ENCODE data around the gene ADISSP. TPM values are rescaled to one million over a fixed set of nuclear protein-coding genes. Genes with fewer than 3 reads are reported as not detected.
A peak's percentile ranks its signal among the peaks of the same experiment; 100 is the strongest.

The ADISSP gene
- total and polyA plus RNA-seq, 2 of the 13 experiments (the other 11 are each of a cell fraction or from before 2014, with no cell fraction given), result 38.3 to 90.6 TPM

DNA sequence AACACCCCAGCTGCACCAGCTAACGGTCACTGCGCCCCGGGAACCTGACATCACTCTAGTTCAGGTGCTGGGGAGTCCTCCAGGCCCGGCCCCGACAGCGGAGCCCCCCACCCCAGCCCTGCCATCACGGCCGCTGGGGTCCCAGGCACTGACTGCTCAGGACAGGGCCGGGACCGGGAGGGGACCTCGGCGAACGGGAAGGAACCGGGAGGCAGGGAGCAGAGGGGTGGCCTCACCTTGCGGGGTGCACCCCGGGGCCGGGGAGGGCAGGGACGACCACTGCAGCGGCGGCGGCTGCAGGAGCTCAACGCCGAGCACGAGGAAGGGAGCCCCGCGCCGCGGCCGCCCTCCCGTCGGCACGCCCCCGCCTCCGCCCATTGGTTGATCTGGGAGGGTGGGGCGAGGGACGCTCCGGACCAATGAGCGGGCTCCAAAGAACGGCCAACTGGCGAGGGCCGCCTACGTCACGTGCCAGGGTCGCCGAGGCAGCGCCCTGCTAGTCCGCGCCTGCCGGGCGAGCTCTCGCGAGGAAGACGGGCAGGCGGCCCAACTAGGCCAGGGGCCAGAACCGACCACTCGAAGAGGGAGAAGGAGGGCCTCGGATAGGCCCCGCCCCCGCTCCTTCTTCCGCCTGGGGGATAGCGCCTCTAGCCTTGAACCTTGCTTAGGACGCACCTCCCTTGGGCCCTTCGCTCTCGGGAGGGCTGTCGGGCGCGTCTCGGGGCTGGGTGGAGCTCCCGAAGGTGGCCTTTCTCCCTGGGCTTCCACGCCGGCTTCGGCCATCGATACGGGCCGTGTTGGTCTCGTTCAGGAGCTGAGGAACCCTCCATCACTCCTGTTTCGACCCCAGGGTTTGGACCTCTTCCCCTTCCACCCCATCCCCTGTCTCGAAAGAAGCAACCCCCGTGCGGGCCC lies at the start of gene ADISSP (continued):
- TF ChIP-seq, protein P1, sequence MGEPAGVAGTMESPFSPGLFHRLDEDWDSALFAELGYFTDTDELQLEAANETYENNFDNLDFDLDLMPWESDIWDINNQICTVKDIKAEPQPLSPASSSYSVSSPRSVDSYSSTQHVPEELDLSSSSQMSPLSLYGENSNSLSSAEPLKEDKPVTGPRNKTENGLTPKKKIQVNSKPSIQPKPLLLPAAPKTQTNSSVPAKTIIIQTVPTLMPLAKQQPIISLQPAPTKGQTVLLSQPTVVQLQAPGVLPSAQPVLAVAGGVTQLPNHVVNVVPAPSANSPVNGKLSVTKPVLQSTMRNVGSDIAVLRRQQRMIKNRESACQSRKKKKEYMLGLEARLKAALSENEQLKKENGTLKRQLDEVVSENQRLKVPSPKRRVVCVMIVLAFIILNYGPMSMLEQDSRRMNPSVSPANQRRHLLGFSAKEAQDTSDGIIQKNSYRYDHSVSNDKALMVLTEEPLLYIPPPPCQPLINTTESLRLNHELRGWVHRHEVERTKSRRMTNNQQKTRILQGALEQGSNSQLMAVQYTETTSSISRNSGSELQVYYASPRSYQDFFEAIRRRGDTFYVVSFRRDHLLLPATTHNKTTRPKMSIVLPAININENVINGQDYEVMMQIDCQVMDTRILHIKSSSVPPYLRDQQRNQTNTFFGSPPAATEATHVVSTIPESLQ (CRISPR knock-in tag; conservative IDR thresholded peaks at IDR 0.05), result no peak
- TF ChIP-seq CC2D1A (CRISPR knock-in tag; IDR thresholded peaks at IDR 0.05), result no peak
- TF ChIP-seq, protein P2, sequence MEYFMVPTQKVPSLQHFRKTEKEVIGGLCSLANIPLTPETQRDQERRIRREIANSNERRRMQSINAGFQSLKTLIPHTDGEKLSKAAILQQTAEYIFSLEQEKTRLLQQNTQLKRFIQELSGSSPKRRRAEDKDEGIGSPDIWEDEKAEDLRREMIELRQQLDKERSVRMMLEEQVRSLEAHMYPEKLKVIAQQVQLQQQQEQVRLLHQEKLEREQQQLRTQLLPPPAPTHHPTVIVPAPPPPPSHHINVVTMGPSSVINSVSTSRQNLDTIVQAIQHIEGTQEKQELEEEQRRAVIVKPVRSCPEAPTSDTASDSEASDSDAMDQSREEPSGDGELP (IDR thresholded peaks at IDR 0.05; ENCODE audit: borderline replicate concordance, low read depth), result no peak; the same call in 1 of the 2 replicates
- TF ChIP-seq RARG (CRISPR knock-in tag; IDR thresholded peaks at IDR 0.05; ENCODE audit: low read depth), result peak; percentile 16; the same call in 1 of the 2 replicates
- TF ChIP-seq ZSCAN5A (CRISPR knock-in tag; IDR thresholded peaks at IDR 0.05; ENCODE audit: borderline replicate concordance), result peak; percentile 45; the same call in 1 of the 2 replicates
- TF ChIP-seq HMGXB4 (CRISPR knock-in tag; IDR thresholded peaks at IDR 0.05; ENCODE audit: borderline replicate concordance in 1 of 2, low read depth in 1 of 2), result peak; percentile 86 to 93; a peak in 2 of 4 replicates
- peak; percentile 99 for TF ChIP-seq ARNT2 (CRISPR knock-in tag; IDR thresholded peaks at IDR 0.05; ENCODE audit: low read depth)
- TF ChIP-seq MAZ (IDR thresholded peaks at IDR 0.05; ENCODE audit: borderline replicate concordance, low read depth, low read length), result peak; percentile 86
- TF ChIP-seq MAZ (CRISPR knock-in tag; IDR thresholded peaks at IDR 0.05; ENCODE audit: low read depth), result peak; percentile 90
- peak; percentile 63 for TF ChIP-seq PITX1 (CRISPR knock-in tag; IDR thresholded peaks at IDR 0.05)
- TF ChIP-seq GTF3A (CRISPR knock-in tag; conservative IDR thresholded peaks at IDR 0.05), result peak; percentile 51; the same call in 1 of the 2 replicates
- no peak for TF ChIP-seq ZNF10 (CRISPR knock-in tag; IDR thresholded peaks at IDR 0.05; ENCODE audit: borderline replicate concordance, low read depth)
- TF ChIP-seq, protein P3, sequence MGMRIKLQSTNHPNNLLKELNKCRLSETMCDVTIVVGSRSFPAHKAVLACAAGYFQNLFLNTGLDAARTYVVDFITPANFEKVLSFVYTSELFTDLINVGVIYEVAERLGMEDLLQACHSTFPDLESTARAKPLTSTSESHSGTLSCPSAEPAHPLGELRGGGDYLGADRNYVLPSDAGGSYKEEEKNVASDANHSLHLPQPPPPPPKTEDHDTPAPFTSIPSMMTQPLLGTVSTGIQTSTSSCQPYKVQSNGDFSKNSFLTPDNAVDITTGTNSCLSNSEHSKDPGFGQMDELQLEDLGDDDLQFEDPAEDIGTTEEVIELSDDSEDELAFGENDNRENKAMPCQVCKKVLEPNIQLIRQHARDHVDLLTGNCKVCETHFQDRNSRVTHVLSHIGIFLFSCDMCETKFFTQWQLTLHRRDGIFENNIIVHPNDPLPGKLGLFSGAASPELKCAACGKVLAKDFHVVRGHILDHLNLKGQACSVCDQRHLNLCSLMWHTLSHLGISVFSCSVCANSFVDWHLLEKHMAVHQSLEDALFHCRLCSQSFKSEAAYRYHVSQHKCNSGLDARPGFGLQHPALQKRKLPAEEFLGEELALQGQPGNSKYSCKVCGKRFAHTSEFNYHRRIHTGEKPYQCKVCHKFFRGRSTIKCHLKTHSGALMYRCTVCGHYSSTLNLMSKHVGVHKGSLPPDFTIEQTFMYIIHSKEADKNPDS (CRISPR knock-in tag; IDR thresholded peaks at IDR 0.05), result peak; percentile 81; the same call in 1 of the 2 replicates
- peak; percentile 95 for TF ChIP-seq ZNF772 (CRISPR knock-in tag; IDR thresholded peaks at IDR 0.05)
- TF ChIP-seq FOXA1 (IDR thresholded peaks at IDR 0.05), result no peak
- peak; percentile 4 for TF ChIP-seq FOXA1 (CRISPR knock-in tag; IDR thresholded peaks at IDR 0.05)
- no peak for TF ChIP-seq JUNB (CRISPR knock-in tag; IDR thresholded peaks at IDR 0.05; ENCODE audit: borderline replicate concordance)
- peak; percentile 86 for TF ChIP-seq ZBTB42 (CRISPR knock-in tag; IDR thresholded peaks at IDR 0.05)
- peak; percentile 71 for TF ChIP-seq ZNF33B (CRISPR knock-in tag; IDR thresholded peaks at IDR 0.05)

All from HepG2 (cell line).